ENCODE results near the gene HTR5A.

HTR5A gene

DNA sequence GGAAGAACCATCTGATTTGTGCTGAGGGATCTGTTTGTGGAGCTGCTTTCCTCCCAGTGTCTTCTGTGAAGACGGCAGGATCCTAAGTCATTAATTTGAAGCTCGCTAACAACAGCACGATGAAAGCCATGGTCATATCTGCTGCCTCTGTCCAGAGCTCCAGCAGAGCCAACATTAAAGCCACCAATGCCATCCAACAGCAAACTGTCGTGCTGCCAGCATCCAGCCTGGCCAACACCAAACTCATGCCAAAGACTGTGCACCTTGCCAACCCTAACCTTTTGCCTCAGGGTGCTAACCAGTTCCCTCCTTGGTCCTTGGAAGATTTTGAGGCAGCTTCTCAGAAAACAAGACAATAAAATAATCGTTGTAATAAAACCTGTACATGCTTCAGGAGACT lies 36.2 kb downstream of the HTR5A start:
- no peak for DNase-seq (ENCODE audit: extremely low read depth, low read depth)
- TF ChIP-seq, protein P1, sequence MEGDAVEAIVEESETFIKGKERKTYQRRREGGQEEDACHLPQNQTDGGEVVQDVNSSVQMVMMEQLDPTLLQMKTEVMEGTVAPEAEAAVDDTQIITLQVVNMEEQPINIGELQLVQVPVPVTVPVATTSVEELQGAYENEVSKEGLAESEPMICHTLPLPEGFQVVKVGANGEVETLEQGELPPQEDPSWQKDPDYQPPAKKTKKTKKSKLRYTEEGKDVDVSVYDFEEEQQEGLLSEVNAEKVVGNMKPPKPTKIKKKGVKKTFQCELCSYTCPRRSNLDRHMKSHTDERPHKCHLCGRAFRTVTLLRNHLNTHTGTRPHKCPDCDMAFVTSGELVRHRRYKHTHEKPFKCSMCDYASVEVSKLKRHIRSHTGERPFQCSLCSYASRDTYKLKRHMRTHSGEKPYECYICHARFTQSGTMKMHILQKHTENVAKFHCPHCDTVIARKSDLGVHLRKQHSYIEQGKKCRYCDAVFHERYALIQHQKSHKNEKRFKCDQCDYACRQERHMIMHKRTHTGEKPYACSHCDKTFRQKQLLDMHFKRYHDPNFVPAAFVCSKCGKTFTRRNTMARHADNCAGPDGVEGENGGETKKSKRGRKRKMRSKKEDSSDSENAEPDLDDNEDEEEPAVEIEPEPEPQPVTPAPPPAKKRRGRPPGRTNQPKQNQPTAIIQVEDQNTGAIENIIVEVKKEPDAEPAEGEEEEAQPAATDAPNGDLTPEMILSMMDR (IDR thresholded peaks at IDR 0.05; ENCODE audit: low read depth, low read length), result no peak

DNA sequence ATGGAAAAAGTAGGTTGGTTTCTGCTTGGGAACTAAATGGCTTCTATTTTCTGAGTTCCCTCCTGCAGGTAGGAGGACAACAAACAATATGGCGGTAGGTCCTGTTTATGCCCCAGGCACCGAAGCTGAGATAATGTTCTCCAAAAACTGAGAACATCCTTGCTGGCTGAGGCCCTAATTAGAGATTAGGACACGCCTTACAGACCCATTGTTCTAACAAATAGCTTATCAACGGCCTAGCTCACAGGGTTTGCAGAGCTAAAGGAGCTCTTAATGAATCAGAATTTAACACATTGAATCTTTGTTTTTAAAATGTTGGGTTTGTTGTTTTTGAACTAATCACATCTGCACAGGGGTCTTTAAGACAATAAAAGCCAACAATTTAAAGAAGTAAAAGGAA lies 37.0 kb downstream of the HTR5A start:
- DNase-seq (ENCODE audit: extremely low read depth, low read depth), result no peak
- TF ChIP-seq, protein P1 (IDR thresholded peaks at IDR 0.05; ENCODE audit: low read depth, low read length), result no peak

DNA sequence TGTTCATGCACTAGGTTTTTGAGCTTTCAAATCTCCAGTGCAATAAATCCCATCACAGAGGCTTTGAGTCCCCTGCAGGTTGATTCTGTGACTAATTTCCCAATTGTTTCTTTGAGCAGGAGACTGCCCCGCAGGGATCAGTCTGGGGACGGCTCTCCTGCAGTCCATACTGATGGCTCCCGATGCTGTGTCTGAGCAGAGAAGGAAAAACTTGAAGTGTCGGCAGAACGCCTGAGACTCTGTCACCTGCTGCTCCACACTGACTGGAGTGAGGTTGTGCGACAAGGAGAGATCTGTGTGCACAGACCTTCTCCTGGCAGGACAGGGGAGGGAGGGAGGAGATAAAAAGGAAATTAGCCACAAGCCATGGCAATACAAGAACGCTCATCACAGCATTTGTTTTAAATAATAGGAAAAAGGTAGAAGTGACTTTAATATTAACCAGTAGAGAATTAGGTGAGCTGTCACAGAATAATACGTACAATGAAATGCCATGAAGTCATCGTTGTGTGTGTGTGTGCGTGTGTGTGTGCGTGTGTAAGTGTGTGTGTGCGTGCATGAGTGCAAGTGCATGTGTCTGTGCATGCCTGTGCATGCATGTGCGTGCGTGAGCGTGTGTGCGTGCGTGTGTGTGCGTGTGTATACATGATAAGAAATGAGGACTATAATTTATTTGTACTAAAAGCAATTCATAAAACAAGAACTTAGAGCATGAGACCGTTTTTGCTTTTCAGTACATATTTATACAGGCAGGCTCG lies 38.2 kb downstream of the HTR5A start:
- TF ChIP-seq, protein P1 (IDR thresholded peaks at IDR 0.05; ENCODE audit: low read depth, low read length), result no peak
- no peak for DNase-seq (ENCODE audit: extremely low read depth, low read depth)

DNA sequence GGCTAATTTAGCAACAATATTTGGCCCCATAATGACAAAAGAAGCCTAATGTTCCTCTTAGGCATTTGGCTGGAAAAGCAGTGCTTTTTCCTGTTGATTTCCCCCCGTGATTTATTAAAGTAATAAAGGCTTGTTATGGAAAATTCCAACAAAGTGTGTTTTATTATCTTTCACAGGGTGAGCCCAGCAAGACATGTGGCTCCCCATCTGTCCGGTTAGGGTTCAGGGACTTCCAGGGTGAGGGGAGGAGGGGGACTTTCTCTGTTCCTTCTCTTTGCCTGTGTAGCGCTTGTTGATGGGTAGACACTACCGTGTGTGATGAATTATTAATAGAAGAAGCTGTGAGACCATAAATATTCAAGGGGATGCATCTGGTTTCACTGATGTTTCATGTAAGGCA lies 39.0 kb downstream of the HTR5A start:
- no peak for DNase-seq (ENCODE audit: extremely low read depth, low read depth)
- TF ChIP-seq, protein P1 (IDR thresholded peaks at IDR 0.05; ENCODE audit: low read depth, low read length), result no peak

DNA sequence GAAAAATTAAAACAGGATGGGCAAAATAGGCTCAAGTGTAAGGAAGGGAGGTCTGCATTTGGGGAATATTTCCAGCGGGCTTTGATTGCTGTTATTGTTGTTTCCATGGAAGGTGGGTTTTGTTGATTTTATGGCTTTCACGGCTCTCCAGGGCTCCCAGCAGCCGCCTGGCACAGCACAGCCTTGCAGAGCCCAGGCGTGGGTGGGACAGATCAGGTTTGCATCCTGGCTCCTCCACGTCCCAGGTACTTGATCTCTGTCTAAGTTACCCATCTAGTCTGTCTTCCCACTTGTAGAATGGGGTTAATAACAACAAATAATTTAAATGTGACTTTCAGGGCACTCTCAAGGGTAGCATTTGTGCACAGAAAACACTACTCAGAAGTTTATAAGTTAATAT lies 45.2 kb downstream of the HTR5A start:
- TF ChIP-seq, protein P1 (IDR thresholded peaks at IDR 0.05; ENCODE audit: low read depth, low read length), result no peak
- DNase-seq (ENCODE audit: extremely low read depth, low read depth), result no peak

DNA sequence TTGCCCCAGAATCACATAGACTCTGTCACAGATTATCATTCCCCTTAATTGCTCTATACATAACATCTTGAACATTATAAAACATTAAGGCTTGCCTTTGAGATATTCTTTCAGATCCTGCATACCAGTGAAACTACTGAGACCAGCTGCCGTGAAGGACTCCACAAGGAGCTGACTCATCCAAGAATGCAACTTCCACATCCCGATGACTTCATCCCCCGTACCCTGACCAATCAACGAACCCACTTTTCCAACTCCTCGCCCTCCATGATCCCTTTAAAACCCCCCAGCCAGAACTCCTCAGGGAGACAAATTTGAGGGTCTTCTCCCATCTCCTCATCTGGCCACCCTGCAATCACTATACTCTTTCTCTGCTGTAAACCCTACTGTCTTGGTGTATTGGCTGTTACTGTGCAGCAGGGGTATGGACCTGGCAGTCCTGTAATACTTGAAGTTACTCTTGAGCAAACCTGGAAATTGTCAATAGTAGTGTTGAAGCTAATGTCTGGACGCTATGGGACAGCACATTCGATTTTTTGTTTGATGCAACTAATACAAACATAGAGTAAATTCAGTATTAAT lies 49.8 kb downstream of the HTR5A start:
- TF ChIP-seq, protein P1 (IDR thresholded peaks at IDR 0.05; ENCODE audit: low read depth, low read length), result no peak

DNA sequence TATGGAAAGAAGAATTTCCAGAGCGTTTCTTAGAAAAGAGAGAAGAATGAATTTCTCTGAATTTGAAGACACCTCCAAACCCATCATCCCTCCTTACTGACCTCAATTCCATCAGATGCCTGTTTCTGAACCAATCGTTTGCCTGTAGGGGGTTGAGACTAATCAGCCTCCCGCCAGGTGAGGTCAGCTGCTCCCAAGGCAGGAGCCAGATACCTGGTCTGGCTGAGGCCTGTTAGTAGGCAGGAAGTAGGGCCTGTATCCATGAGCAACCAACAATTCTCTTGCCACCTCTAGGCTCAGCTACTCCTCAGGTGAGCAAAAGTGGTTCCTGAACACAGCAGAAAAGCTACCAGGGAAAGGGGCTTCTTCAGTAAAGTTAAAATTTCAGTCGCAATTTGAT lies 50.3 kb downstream of the HTR5A start:
- DNase-seq (ENCODE audit: extremely low read depth, low read depth), result no peak
- TF ChIP-seq, protein P1 (IDR thresholded peaks at IDR 0.05; ENCODE audit: low read depth, low read length), result no peak

More for the DNA sequence above, 49.8 kb downstream of the HTR5A start:
- DNase-seq (ENCODE audit: extremely low read depth, low read depth), result no peak
